Panc1 (cell line): ENCODE results near the gene TNFRSF11A. TPM values are rescaled to one million over a fixed set of nuclear protein-coding genes. Genes with fewer than 3 reads are reported as not detected.

ENCODE experiments used
- ATAC-seq: fragments of 200-7000 bp; cut with Tn5 transposase; 2 replicates; pipeline ENCODE4 v1.9.1; 2020; ENCODE audit warnings: mild to moderate bottlenecking, moderate library complexity
- BruUV-seq: library from RNA; stranded (reverse); fragments of 400-500 nt; replicated peaks from 2 replicates; lab custom pipeline; 2021; lab: Mats Ljungman, UMichigan
- CTCF ChIA-PET: fragments of 300-600 bp; sonication (Branson Sonifier 250); formaldehyde crosslinking; loops from one replicate; lab custom pipeline; 2022; ENCODE audit warnings: antibody characterized with exemption; lab: Charles Lee
- POLR2A ChIA-PET: fragments of 300-600 bp; sonication (Branson Sonifier 250); formaldehyde crosslinking; loops from one replicate; lab custom pipeline; 2022; ENCODE audit warnings: antibody characterized with exemption; lab: Charles Lee
- DNase-seq: peaks from one replicate; pipeline ENCODE4 v3.0.0-alpha.2; 2010; ENCODE audit warnings: low read depth, low spot score
- H3K27ac ChIP-seq: 2 replicates; pipeline ENCODE4 v1.5.1; 2011; ENCODE audit warnings: mild to moderate bottlenecking, low read length, inconsistent platforms
- H3K27me3 ChIP-seq: fragments of 200-500 bp; sonication (Bioruptor generic); 2 replicates; pipeline ENCODE4 v1.6.0; 2014; ENCODE audit warnings: low read length, inconsistent platforms; ENCODE audit not compliant: control insufficient read depth, insufficient read depth
- H3K36me3 ChIP-seq: fragments of 200-500 bp; sonication (Bioruptor generic); 2 replicates; pipeline ENCODE4 v1.5.1; 2014; ENCODE audit warnings: inconsistent platforms, mild to moderate bottlenecking, low read length, moderate library complexity; ENCODE audit not compliant: control insufficient read depth, insufficient read depth
- H3K4me1 ChIP-seq: 2 replicates; pipeline ENCODE4 v1.5.1; 2011; ENCODE audit warnings: inconsistent platforms, mild to moderate bottlenecking, low read length, moderate library complexity; ENCODE audit not compliant: control insufficient read depth, insufficient read depth
- H3K4me3 ChIP-seq, 2 experiments: 2 replicates each; pipeline ENCODE4 v1.5.1; 2011 to 2012; ENCODE audit warnings: low read depth in 2 of 2, low read length in 2 of 2, mild to moderate bottlenecking in 2 of 2, inconsistent platforms in 1 of 2, moderate library complexity in 1 of 2
- H3K9me3 ChIP-seq: fragments of 200-500 bp; sonication (Bioruptor generic); 2 replicates; pipeline ENCODE4 v1.5.1; 2014; ENCODE audit warnings: low read depth, mild to moderate bottlenecking, inconsistent platforms, low read length, moderate library complexity; ENCODE audit not compliant: control insufficient read depth, insufficient read depth
- POLR2AphosphoS5 ChIP-seq: IDR thresholded peaks from 2 replicates; pipeline ENCODE4 v1.6.1; 2012; ENCODE audit warnings: mild to moderate bottlenecking, low read depth, low read length, moderate library complexity
- REST ChIP-seq, 2 experiments: IDR thresholded peaks; 2 replicates each; pipeline ENCODE4 v1.6.1; 2011 to 2012; ENCODE audit warnings: low read depth in 2 of 2, control low read depth in 1 of 2, low read length in 1 of 2, mild to moderate bottlenecking in 1 of 2, moderate library complexity in 1 of 2; ENCODE audit not compliant: insufficient read depth in 1 of 2
- SIN3A ChIP-seq: IDR thresholded peaks from 2 replicates; pipeline ENCODE4 v1.6.1; 2012; ENCODE audit warnings: low read depth, mild to moderate bottlenecking, low read length, moderate library complexity, borderline replicate concordance; ENCODE audit not compliant: insufficient read depth
- TCF7L2 ChIP-seq: IDR thresholded peaks from 2 replicates; pipeline ENCODE4 v1.6.1; 2011; ENCODE audit warnings: mild to moderate bottlenecking, low read depth, low read length, inconsistent platforms
- in situ Hi-C: cut with HindIII; loops from 2 replicates; pipeline ENCODE4 v1.10.0; 2016; ENCODE audit warnings: low sequenced_read_pairs, low pct_unique_long_range_greater_than_20kb
- intact Hi-C: fragments of 100-400 bp; cut with micrococcal nuclease; formaldehyde crosslinking; loops from one replicate; pipeline ENCODE4 v1.10.0; 2022; ENCODE audit not compliant: unreplicated experiment
- total RNA-seq: library from RNA; stranded (reverse); gene quantifications from one replicate; pipeline ENCODE4 v1.2.1, GENCODE V29; 2021; ENCODE audit not compliant: unreplicated experiment
- TF ChIP-seq, protein P1 (sequence below): fragments of 450-650 bp; IDR thresholded peaks from 2 replicates; pipeline ENCODE4 v1.5.1; 2017; ENCODE audit warnings: mild to moderate bottlenecking

The TNFRSF11A gene
- total RNA-seq, 1 experiment from 2014 or later: 14.1 TPM

DNA sequence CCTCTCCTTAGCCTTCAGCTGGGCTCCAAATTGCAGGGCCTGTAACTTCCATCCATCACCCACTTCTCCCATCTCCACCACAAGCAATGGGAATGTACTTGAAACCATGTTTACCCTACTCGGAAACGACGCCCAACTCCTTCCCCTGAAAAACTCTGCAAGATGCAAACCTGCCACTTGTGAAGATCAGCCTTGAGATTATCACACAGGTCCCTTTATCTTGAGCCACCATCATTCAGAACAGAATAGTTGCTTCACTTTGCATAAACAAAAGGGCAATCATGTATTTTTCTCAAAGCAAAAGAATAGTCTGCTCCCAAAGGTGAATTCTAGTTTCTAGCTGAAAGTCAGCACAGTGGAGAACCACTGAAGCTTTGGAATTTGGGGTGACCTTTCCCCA is 75.8 kb downstream of the TNFRSF11A start:
- Histone ChIP-seq H3K27ac (no peak overlapping the region), H3K4me3 (no peak overlapping the region), H3K4me1 (peaks cover 2% of the 10 kb centered on the region; the same call in 1 of the 2 replicates), H3K27me3 (no peaks in the 10 kb centered on the region), H3K36me3 (no peaks in the 10 kb centered on the region), H3K9me3 (no peaks in the 10 kb centered on the region)
- ChIA-PET POLR2A (no interaction called here), CTCF (no interaction called here)
- DNase-seq: no peak
- intact Hi-C loops: no loop called here
- in situ Hi-C loops: no loop called here
- TF ChIP-seq, protein P1, sequence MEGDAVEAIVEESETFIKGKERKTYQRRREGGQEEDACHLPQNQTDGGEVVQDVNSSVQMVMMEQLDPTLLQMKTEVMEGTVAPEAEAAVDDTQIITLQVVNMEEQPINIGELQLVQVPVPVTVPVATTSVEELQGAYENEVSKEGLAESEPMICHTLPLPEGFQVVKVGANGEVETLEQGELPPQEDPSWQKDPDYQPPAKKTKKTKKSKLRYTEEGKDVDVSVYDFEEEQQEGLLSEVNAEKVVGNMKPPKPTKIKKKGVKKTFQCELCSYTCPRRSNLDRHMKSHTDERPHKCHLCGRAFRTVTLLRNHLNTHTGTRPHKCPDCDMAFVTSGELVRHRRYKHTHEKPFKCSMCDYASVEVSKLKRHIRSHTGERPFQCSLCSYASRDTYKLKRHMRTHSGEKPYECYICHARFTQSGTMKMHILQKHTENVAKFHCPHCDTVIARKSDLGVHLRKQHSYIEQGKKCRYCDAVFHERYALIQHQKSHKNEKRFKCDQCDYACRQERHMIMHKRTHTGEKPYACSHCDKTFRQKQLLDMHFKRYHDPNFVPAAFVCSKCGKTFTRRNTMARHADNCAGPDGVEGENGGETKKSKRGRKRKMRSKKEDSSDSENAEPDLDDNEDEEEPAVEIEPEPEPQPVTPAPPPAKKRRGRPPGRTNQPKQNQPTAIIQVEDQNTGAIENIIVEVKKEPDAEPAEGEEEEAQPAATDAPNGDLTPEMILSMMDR: no peak
- TF ChIP-seq REST (IDR thresholded peaks at IDR 0.05; ENCODE audit: insufficient read depth in 1 of 2, low read depth in 2 of 2, low read length in 1 of 2) (no peak), SIN3A (no peak), TCF7L2 (no peak), POLR2AphosphoS5 (no peak)
- ATAC-seq: no peak
- BruUV-seq: no TSS peak

GRCh38 chr18:62402342-62402948 is 77.3 kb downstream of the TNFRSF11A start:
- no peaks in the 10 kb centered on the region for H3K27me3 ChIP-seq
- POLR2A ChIA-PET: no interaction called here
- H3K36me3 ChIP-seq: no peaks in the 10 kb centered on the region
- CTCF ChIA-PET: no interaction called here
- ATAC-seq: no peak
- in situ Hi-C loops (no loop called here), intact Hi-C loops (no loop called here)
- BruUV-seq: no TSS peak
- no peak for DNase-seq
- H3K27ac ChIP-seq: no peak overlapping the region
- H3K4me1 ChIP-seq: peaks cover 2% of the 10 kb centered on the region; the same call in 1 of the 2 replicates
- H3K4me3 ChIP-seq: no peak overlapping the region
- TF ChIP-seq SIN3A (no peak), REST (IDR thresholded peaks at IDR 0.05; ENCODE audit: insufficient read depth in 1 of 2, low read depth in 2 of 2, low read length in 1 of 2) (no peak), POLR2AphosphoS5 (no peak), TCF7L2 (no peak)
- H3K9me3 ChIP-seq: no peaks in the 10 kb centered on the region
